Neural cell (in vitro differentiated cells): ENCODE measurements around the gene SERP1. TPM values are rescaled to one million over a fixed set of nuclear protein-coding genes. Genes with fewer than 3 reads are reported as not detected.

Experiments used
- H2AFZ ChIP-seq: fragments of 200-600, 300-800 bp; sonication (generic), shearing (Covaris generic); 2 replicates; pipeline ENCODE4 v1.6.0; 2014; ENCODE audit warnings: low read depth, mild to moderate bottlenecking, antibody characterized with exemption, low read length, moderate library complexity
- H3F3A ChIP-seq: fragments of 200-600 bp; shearing (Covaris generic); 2 replicates; pipeline ENCODE4 v1.6.1; 2016; ENCODE audit warnings: mild to moderate bottlenecking, moderate library complexity, mixed read lengths, antibody characterized with exemption, low read length; ENCODE audit not compliant: insufficient read depth, poor library complexity, severe bottlenecking
- H3K27ac ChIP-seq: fragments of 200-600, 300-800 bp; sonication (generic), shearing (Covaris generic); 2 replicates; pipeline ENCODE4 v1.5.1; 2014; ENCODE audit warnings: mild to moderate bottlenecking, low read length, moderate library complexity
- H3K27me3 ChIP-seq: fragments of 300-800, 200-600 bp; sonication (generic), shearing (Covaris generic); 2 replicates; pipeline ENCODE4 v1.6.0; 2014; ENCODE audit warnings: mild to moderate bottlenecking, low read depth, low read length, moderate library complexity; ENCODE audit not compliant: insufficient read depth
- H3K36me3 ChIP-seq: fragments of 300-800, 200-600 bp; sonication (generic), shearing (Covaris generic); 2 replicates; pipeline ENCODE4 v1.5.1; 2014; ENCODE audit warnings: mild to moderate bottlenecking, antibody characterized with exemption, low read length, moderate library complexity; ENCODE audit not compliant: insufficient read depth
- H3K4me2 ChIP-seq: fragments of 300-800, 200-600 bp; sonication (generic), shearing (Covaris generic); 2 replicates; pipeline ENCODE4 v1.6.0; 2014; ENCODE audit warnings: mild to moderate bottlenecking, low read length
- H3K4me3 ChIP-seq: fragments of 300-800, 200-600 bp; sonication (generic), shearing (Covaris generic); 2 replicates; pipeline ENCODE4 v1.5.1; 2014; ENCODE audit warnings: mild to moderate bottlenecking, low read length, moderate library complexity
- H3K79me2 ChIP-seq: fragments of 200-600 bp; shearing (Covaris generic); replicated peaks from 2 replicates; pipeline ENCODE4 v1.6.0; 2014; ENCODE audit warnings: mild to moderate bottlenecking, low read length, moderate library complexity; ENCODE audit not compliant: insufficient read depth
- H3K9ac ChIP-seq: fragments of 300-800, 200-600 bp; sonication (generic), shearing (Covaris generic); 2 replicates; pipeline ENCODE4 v1.6.1; 2016; ENCODE audit warnings: mild to moderate bottlenecking, low read length, mixed read lengths
- H3K9me2 ChIP-seq: fragments of 200-600 bp; shearing (Covaris generic); 2 replicates; pipeline ENCODE4 v1.6.1; 2016; ENCODE audit warnings: mild to moderate bottlenecking, low read length, mixed read lengths; ENCODE audit not compliant: insufficient read depth
- H3K9me3 ChIP-seq: fragments of 200-600, 300-800 bp; sonication (generic), shearing (Covaris generic); 2 replicates; pipeline ENCODE4 v1.6.1; 2016; ENCODE audit warnings: mild to moderate bottlenecking, mixed run types, low read length, moderate library complexity, mixed read lengths
- H4K20me1 ChIP-seq: fragments of 200-600 bp; shearing (Covaris generic); 2 replicates; pipeline ENCODE4 v1.6.1; 2016; ENCODE audit warnings: mild to moderate bottlenecking, mixed run types; ENCODE audit not compliant: insufficient read depth
- CTCF ChIP-seq: fragments of 450-650 bp; IDR thresholded peaks from 2 replicates; pipeline ENCODE4 v1.5.1; 2014; ENCODE audit warnings: antibody characterized with exemption, mild to moderate bottlenecking, moderate library complexity; ENCODE audit not compliant: poor library complexity, severe bottlenecking
- EP300 ChIP-seq: fragments of 450-650 bp; conservative IDR thresholded peaks from 2 replicates; pipeline ENCODE4 v1.6.1; 2014; ENCODE audit warnings: antibody characterized with exemption, mild to moderate bottlenecking, moderate library complexity; ENCODE audit not compliant: poor library complexity, severe bottlenecking
- EZH2 ChIP-seq: fragments of 200-600, 300-800 bp; shearing (Covaris generic), sonication (generic); IDR thresholded peaks from 2 replicates; pipeline ENCODE4 v1.6.1; 2014; ENCODE audit warnings: antibody characterized with exemption, low read length, borderline replicate concordance, mild to moderate bottlenecking; ENCODE audit not compliant: insufficient read depth, poor library complexity, severe bottlenecking
- MXI1 ChIP-seq: fragments of 450-650 bp; conservative IDR thresholded peaks from 2 replicates; pipeline ENCODE4 v1.6.1; 2014; ENCODE audit warnings: antibody characterized with exemption, mild to moderate bottlenecking; ENCODE audit not compliant: poor library complexity, severe bottlenecking
- POLR2AphosphoS5 ChIP-seq: IDR thresholded peaks from 2 replicates; pipeline ENCODE4 v1.6.1; 2012
- RAD21 ChIP-seq: fragments of 450-650 bp; conservative IDR thresholded peaks from 2 replicates; pipeline ENCODE4 v1.6.1; 2014; ENCODE audit warnings: antibody characterized with exemption, mild to moderate bottlenecking, moderate library complexity
- SMC3 ChIP-seq: fragments of 450-650 bp; conservative IDR thresholded peaks from 2 replicates; pipeline ENCODE4 v1.6.1; 2014; ENCODE audit warnings: antibody characterized with exemption, mild to moderate bottlenecking, moderate library complexity; ENCODE audit not compliant: poor library complexity
- TAF1 ChIP-seq: IDR thresholded peaks from 2 replicates; pipeline ENCODE4 v1.6.1; 2012; ENCODE audit warnings: low read depth
- polyA plus RNA-seq: library from polyadenylated mRNA; depleted of rRNA; stranded (reverse); fragments of >200 nt; gene quantifications from 2 replicates; pipeline ENCODE4 v1.2.3, GENCODE V29; 2014
- TF ChIP-seq, protein P1 (sequence below): IDR thresholded peaks from 2 replicates; pipeline ENCODE4 v1.6.1; 2012; ENCODE audit warnings: borderline replicate concordance

Gene SERP1
- polyA plus RNA-seq, 1 donor from 2014 or later: 120 TPM

GRCh38 chr3:150583028-150583427 is 36.7 kb upstream of the SERP1 start:
- no peak overlapping the region for H3K9ac ChIP-seq
- no peaks in the 10 kb centered on the region for H3F3A ChIP-seq
- no peaks in the 10 kb centered on the region for H3K79me2 ChIP-seq
- H3K36me3 ChIP-seq: peaks cover 4% of the 10 kb centered on the region
- no peak overlapping the region for H3K4me3 ChIP-seq
- no peak overlapping the region for H3K27ac ChIP-seq
- no peaks in the 10 kb centered on the region for H3K9me2 ChIP-seq
- no peaks in the 10 kb centered on the region for H3K9me3 ChIP-seq
- no peak overlapping the region for H2AFZ ChIP-seq
- TF ChIP-seq MXI1 (no peak), RAD21 (no peak), SMC3 (no peak), TAF1 (no peak), EP300 (no peak), POLR2AphosphoS5 (no peak), EZH2 (no peak), CTCF (no peak)
- TF ChIP-seq, protein P1, sequence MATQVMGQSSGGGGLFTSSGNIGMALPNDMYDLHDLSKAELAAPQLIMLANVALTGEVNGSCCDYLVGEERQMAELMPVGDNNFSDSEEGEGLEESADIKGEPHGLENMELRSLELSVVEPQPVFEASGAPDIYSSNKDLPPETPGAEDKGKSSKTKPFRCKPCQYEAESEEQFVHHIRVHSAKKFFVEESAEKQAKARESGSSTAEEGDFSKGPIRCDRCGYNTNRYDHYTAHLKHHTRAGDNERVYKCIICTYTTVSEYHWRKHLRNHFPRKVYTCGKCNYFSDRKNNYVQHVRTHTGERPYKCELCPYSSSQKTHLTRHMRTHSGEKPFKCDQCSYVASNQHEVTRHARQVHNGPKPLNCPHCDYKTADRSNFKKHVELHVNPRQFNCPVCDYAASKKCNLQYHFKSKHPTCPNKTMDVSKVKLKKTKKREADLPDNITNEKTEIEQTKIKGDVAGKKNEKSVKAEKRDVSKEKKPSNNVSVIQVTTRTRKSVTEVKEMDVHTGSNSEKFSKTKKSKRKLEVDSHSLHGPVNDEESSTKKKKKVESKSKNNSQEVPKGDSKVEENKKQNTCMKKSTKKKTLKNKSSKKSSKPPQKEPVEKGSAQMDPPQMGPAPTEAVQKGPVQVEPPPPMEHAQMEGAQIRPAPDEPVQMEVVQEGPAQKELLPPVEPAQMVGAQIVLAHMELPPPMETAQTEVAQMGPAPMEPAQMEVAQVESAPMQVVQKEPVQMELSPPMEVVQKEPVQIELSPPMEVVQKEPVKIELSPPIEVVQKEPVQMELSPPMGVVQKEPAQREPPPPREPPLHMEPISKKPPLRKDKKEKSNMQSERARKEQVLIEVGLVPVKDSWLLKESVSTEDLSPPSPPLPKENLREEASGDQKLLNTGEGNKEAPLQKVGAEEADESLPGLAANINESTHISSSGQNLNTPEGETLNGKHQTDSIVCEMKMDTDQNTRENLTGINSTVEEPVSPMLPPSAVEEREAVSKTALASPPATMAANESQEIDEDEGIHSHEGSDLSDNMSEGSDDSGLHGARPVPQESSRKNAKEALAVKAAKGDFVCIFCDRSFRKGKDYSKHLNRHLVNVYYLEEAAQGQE: no peak
- H4K20me1 ChIP-seq: no peaks in the 10 kb centered on the region
- no peaks in the 10 kb centered on the region for H3K27me3 ChIP-seq
- no peak overlapping the region for H3K4me2 ChIP-seq

DNA sequence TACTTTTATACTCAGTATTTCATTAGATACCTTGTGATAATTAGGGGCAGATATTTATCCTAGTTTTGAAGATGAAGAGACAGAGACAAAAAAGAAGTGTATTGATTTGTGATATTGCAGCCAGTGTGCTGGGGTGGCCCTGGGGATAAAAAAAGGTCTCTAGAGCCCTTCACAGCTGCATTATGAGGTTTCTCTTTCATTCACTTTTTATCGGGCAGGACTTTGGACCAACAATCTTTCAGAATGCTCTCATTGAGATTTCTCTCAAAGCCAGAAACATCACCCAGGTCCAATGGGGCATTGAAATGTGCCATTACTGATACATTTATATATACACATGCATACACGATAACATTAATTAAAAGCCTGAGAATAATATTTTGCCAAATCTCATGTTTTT is 36.3 kb upstream of the SERP1 start:
- Histone ChIP-seq H3K27ac (no peak overlapping the region), H3K9ac (no peak overlapping the region), H3K36me3 (peaks cover 4% of the 10 kb centered on the region), H3K4me2 (no peak overlapping the region), H3K79me2 (no peaks in the 10 kb centered on the region), H3K27me3 (no peaks in the 10 kb centered on the region), H3K9me2 (no peaks in the 10 kb centered on the region), H4K20me1 (no peaks in the 10 kb centered on the region), H3F3A (no peaks in the 10 kb centered on the region), H3K4me3 (no peak overlapping the region), H3K9me3 (no peaks in the 10 kb centered on the region), H2AFZ (no peak overlapping the region)
- TF ChIP-seq TAF1: no peak
- no peak for TF ChIP-seq MXI1
- no peak for TF ChIP-seq SMC3
- no peak for TF ChIP-seq CTCF
- no peak for TF ChIP-seq EP300
- no peak for TF ChIP-seq POLR2AphosphoS5
